ENCODE data around the gene CTDSPL. TPM values are rescaled to one million over a fixed set of nuclear protein-coding genes. Genes with fewer than 3 reads are reported as not detected.

CTDSPL gene
- total and polyA plus RNA-seq, 2 of the 8 experiments (the other 6 are each of a cell fraction or from before 2014, with no cell fraction given) = 20.3 to 42.2 TPM

DNA sequence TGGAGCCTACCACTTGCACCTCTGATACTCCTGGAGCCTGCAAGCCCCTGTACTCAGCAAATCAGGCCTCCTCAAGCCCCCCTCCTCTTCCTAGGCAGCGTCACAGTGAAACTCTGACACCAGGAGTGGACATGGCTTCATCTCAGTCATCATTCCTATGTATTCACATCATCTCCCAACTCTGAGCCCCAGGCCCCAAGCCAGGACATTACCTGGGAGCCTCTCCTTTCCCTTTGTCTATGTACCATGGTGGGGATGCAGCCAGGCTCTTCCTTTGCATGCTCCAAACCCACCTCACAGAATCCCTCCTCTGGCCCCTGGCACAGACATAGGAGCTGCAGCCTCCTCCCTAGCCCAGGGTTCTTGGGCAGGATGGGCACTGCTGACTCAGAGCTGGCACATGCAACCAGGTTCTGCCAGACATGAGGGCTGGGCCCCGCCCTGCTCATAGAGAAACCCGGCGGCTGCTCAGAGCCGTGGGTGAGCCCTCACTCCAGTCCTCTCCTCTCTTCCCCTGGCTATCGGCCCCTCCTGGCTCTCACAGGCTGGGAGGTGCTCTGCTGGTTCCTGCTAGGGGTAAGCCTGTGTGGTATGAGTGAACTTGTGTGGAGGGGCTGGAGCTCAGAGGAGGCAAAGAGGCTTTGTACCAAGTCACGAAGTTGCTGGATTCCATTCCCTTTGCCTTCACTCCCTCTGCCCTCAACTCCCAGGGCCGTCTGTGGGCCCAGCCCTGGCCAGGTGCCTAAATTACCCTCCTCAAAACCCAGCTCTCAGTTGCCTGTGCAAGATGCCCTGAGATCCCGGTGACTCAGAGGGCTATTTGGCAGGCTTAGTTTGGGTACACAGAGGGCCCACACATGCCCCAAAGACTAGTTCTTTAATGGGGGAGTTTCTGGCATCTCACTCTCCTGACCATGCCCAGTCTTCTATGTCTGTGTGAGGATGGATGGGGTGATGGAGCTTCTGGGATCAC, 169.6 kb downstream of the CTDSPL start (continued):
- TF ChIP-seq CTCF (IDR thresholded peaks at IDR 0.05; ENCODE audit: control extremely low read depth in 1 of 3, insufficient read depth in 1 of 3, low read depth in 1 of 3, low read length in 3 of 3) = no peak
- TF ChIP-seq NANOG (IDR thresholded peaks at IDR 0.05; ENCODE audit: insufficient read depth, low read depth, low read length, poor library complexity, severe bottlenecking) = no peak
